K562 (cell line): Measurements from ENCODE around the gene COL4A6. TPM values are rescaled to one million over a fixed set of nuclear protein-coding genes. Genes with fewer than 3 reads are reported as not detected.

Source experiments
- ATAC-seq: fragments of 200-7000 bp; cut with Tn5 transposase; 3 replicates; pipeline ENCODE4 v1.9.1; 2020; ENCODE audit warnings: moderate library complexity
- BruUV-seq: library from RNA; stranded (reverse); fragments of 400-500 nt; replicated peaks from 2 replicates; lab custom pipeline; 2021; lab: Mats Ljungman, UMichigan
- CTCF ChIA-PET: fragments of 300-600 bp; formaldehyde crosslinking; extraction: SDS; loops from one replicate; lab custom pipeline; 2021; ENCODE audit warnings: low intra/inter-chr PET ratio; lab: Yijun Ruan, JAX
- POLR2A ChIA-PET: fragments of 300-600, 350-650 bp; sonication (Branson Sonifier 250); formaldehyde crosslinking; extraction: SDS; loops from one replicate; lab custom pipeline; 2021; ENCODE audit warnings: antibody characterized with exemption, inconsistent platforms; lab: Yijun Ruan, JAX
- DNase-seq, 4 experiments: peaks; one replicate each; pipeline versions ENCODE4 v3.0.0 to v3.0.0-alpha.2; 2011 to 2018; ENCODE audit warnings: low spot score in 3 of 4, mixed read lengths in 3 of 4; ENCODE audit errors: extremely low read depth in 1 of 4
- FAIRE-seq: peaks from 2 replicates; lab custom pipeline; 2011; peaks lifted over from hg19 to GRCh38; lab: Jason Lieb, UNC
- H2AFZ ChIP-seq: 2 replicates; pipeline ENCODE4 v1.6.0; 2011; ENCODE audit warnings: low read depth, low read length, control low read depth, inconsistent platforms
- H3K27ac ChIP-seq: fragments of 200-600 bp; 3 replicates; pipeline ENCODE4 v1.8.0; 2011; ENCODE audit warnings: low read depth, mild to moderate bottlenecking, control low read depth, inconsistent platforms, low read length, moderate library complexity, mixed read lengths; ENCODE audit errors: extremely low read depth
- H3K27me3 ChIP-seq, 2 experiments: fragments of 300-600 bp in 1 of 2; 2 replicates in 1 of 2; 3 replicates in 1 of 2; pipeline versions ENCODE4 v1.6.0 to v1.8.0; 2011; ENCODE audit warnings: inconsistent platforms in 2 of 2, low read length in 2 of 2, mild to moderate bottlenecking in 1 of 2, mixed read lengths in 1 of 2, moderate library complexity in 1 of 2; ENCODE audit not compliant: control insufficient read depth in 2 of 2, insufficient read depth in 2 of 2
- H3K36me3 ChIP-seq: fragments of 300-600 bp; 3 replicates; pipeline ENCODE4 v1.8.0; 2011; ENCODE audit warnings: mild to moderate bottlenecking, low read length, inconsistent platforms; ENCODE audit not compliant: control insufficient read depth, insufficient read depth
- H3K4me1 ChIP-seq, 2 experiments: fragments of 200-600 bp in 1 of 2; replicated peaks in 1 of 2; 2 replicates in 1 of 2; 3 replicates in 1 of 2; pipeline versions ENCODE4 v1.5.1 to v1.8.0; 2011; ENCODE audit warnings: inconsistent platforms in 2 of 2, low read length in 2 of 2, mild to moderate bottlenecking in 1 of 2, mixed read lengths in 1 of 2, moderate library complexity in 1 of 2; ENCODE audit not compliant: control insufficient read depth in 2 of 2, insufficient read depth in 2 of 2
- H3K4me2 ChIP-seq: 2 replicates; pipeline ENCODE4 v1.6.1; 2011; ENCODE audit warnings: low read length, control low read depth, inconsistent platforms, mixed read lengths; ENCODE audit not compliant: insufficient read depth
- H3K4me3 ChIP-seq: fragments of 200-600 bp; sonication (generic), shearing (Covaris generic); 2 replicates; pipeline ENCODE4 v1.5.1; 2016; ENCODE audit warnings: control low read depth, inconsistent platforms
- H3K79me2 ChIP-seq: fragments of 200-600 bp; 3 replicates; pipeline ENCODE4 v1.8.0; 2011; ENCODE audit warnings: low read length, inconsistent platforms; ENCODE audit not compliant: control insufficient read depth, insufficient read depth
- H3K9ac ChIP-seq, 2 experiments: 2 replicates each; pipeline versions ENCODE4 v1.6.0 to v1.6.1; 2011; ENCODE audit warnings: low read depth in 2 of 2, low read length in 2 of 2, control low read depth in 1 of 2, inconsistent platforms in 1 of 2, mild to moderate bottlenecking in 1 of 2, mixed read lengths in 1 of 2; ENCODE audit not compliant: insufficient read depth in 1 of 2
- H3K9me1 ChIP-seq: one replicate; pipeline ENCODE4 v1.6.0; 2011; ENCODE audit warnings: inconsistent platforms, mild to moderate bottlenecking, low read length, moderate library complexity; ENCODE audit not compliant: control insufficient read depth, insufficient read depth
- H3K9me3 ChIP-seq: replicated peaks from 2 replicates; pipeline ENCODE4 v1.5.1; 2011; ENCODE audit warnings: low read depth, low read length, inconsistent platforms; ENCODE audit not compliant: control insufficient read depth, insufficient read depth
- H4K20me1 ChIP-seq: replicated peaks from 2 replicates; pipeline ENCODE4 v1.6.1; 2011; ENCODE audit warnings: low read length, inconsistent platforms, mixed read lengths; ENCODE audit not compliant: control insufficient read depth, insufficient read depth
- CC2D1A ChIP-seq: fragments of 450-650 bp; IDR thresholded peaks from 2 replicates; pipeline ENCODE4 v1.6.1; 2017; ENCODE audit warnings: mild to moderate bottlenecking
- CTCF ChIP-seq, 3 experiments: IDR thresholded peaks in 2 of 3; conservative IDR thresholded peaks in 1 of 3; 2 replicates each; pipeline ENCODE4 v1.5.1; 2011 to 2012; ENCODE audit warnings: low read length in 3 of 3, mild to moderate bottlenecking in 3 of 3, control low read depth in 2 of 3, improper control_type of control experiment in 1 of 3, inconsistent platforms in 1 of 3, low read depth in 1 of 3, mixed read lengths in 1 of 3, moderate library complexity in 1 of 3; ENCODE audit not compliant: insufficient read depth in 2 of 3
- HCFC1 ChIP-seq: IDR thresholded peaks from 2 replicates; pipeline ENCODE4 v1.6.1; 2012; ENCODE audit warnings: low read depth, low read length, improper control_type of control experiment
- HNRNPUL1 ChIP-seq: fragments of 200-400 bp; formaldehyde crosslinking; IDR thresholded peaks from 2 replicates; pipeline ENCODE4 v1.6.1; 2017; ENCODE audit warnings: low read length
- MCM3 ChIP-seq: fragments of 450-650 bp; IDR thresholded peaks from 2 replicates; pipeline ENCODE4 v1.6.1; 2016
- NR2C1 ChIP-seq, 2 experiments: fragments of 450-650 bp; IDR thresholded peaks; 2 replicates each; pipeline ENCODE4 v1.6.1; 2017; ENCODE audit warnings: mild to moderate bottlenecking in 2 of 2, antibody characterized with exemption in 1 of 2, inconsistent platforms in 1 of 2, missing compliant biosample characterization in 1 of 2, missing genetic modification characterization in 1 of 2
- TCF7 ChIP-seq: sonication (generic); IDR thresholded peaks from 2 replicates; pipeline ENCODE4 v1.6.1; 2016; ENCODE audit warnings: antibody characterized with exemption, borderline replicate concordance
- ZFPM2 ChIP-seq: fragments of 250-450 bp; sonication (Bioruptor Pico); IDR thresholded peaks from 2 replicates; pipeline ENCODE4 v1.5.1; 2022; ENCODE audit warnings: mild to moderate bottlenecking
- WGBS: fragments of 100-300 bp; shearing (Covaris generic); methylation state at CpG from one replicate; pipeline ENCODE4 v1.1.6; 2016; ENCODE audit warnings: low coverage, mixed read lengths; ENCODE audit not compliant: insufficient coverage; ENCODE audit errors: missing lambda C conversion rate; 5-methylcytosine and 5-hydroxymethylcytosine counted together
- in situ Hi-C: fragments of 300-500 bp; cut with MboI; formaldehyde crosslinking; loops from 4 replicates; pipeline ENCODE4 v1.15.0; 2018; ENCODE audit warnings: inconsistent platforms, mixed read lengths
- intact Hi-C: fragments of 100-400 bp; cut with micrococcal nuclease; formaldehyde crosslinking; loops from 2 replicates; pipeline ENCODE4 v1.14.2; 2022
- polyA plus RNA-seq, 8 experiments: library from polyadenylated mRNA; depleted of rRNA in 4 of 8; stranded (reverse) in 5 of 8; unstranded in 3 of 8; fragments of >200 nt; fragmentation: Nextera tagmentation in 2 of 8; fragmentation: Illumina TruSeq in 1 of 8; extraction: Ambion mirVana in 2 of 8; extraction: Trizol in 1 of 8; gene quantifications; 2 replicates each; pipeline versions ENCODE4 v1.2.1 to v1.2.3, GENCODE V29; 2011 to 2014; ENCODE audit warnings: inconsistent platforms in 1 of 8, missing spikeins in 1 of 8
- total RNA-seq, 7 experiments: library from RNA; depleted of rRNA in 6 of 7; stranded (reverse); fragments of >200 nt in 6 of 7; fragmentation: Illumina TruSeq in 2 of 7; extraction: Trizol in 2 of 7; gene quantifications; 2 replicates each; pipeline versions ENCODE4 v1.2.1 to v1.2.3, GENCODE V29; 2011 to 2021; ENCODE audit warnings: low replicate concordance in 1 of 7
- TF ChIP-seq, protein P1 (sequence below): fragments of 450-650 bp; formaldehyde crosslinking; IDR thresholded peaks from 2 replicates; pipeline ENCODE4 v1.4.0; 2022; ENCODE audit warnings: mild to moderate bottlenecking, moderate library complexity

The COL4A6 gene
- total and polyA plus RNA-seq, 9 of the 15 experiments (the other 6 are each of a cell fraction or from before 2014, with no cell fraction given) = 0.02 to 0.05 TPM; not detected in 7

GRCh38 chrX:108245462-108245861 lies 192.8 kb downstream of the COL4A6 start:
- WGBS = 3% methylated on average over 5 of the region's 6 CpGs
- no peaks in the 10 kb centered on the region for H3K9me1 ChIP-seq
- no peak overlapping the region for H3K4me3 ChIP-seq
- intact Hi-C loops = no loop called here
- BruUV-seq = no TSS peak
- H3K9me3 ChIP-seq = no peaks in the 10 kb centered on the region
- DNase-seq (no peak), ATAC-seq (no peak), FAIRE-seq (no peak)
- H3K36me3 ChIP-seq = no peaks in the 10 kb centered on the region
- H3K4me2 ChIP-seq = no peak overlapping the region
- TF ChIP-seq TCF7 (no peak), CTCF (IDR thresholded peaks at IDR 0.05 in 2 of 3, conservative IDR thresholded peaks at IDR 0.05 in 1 of 3; ENCODE audit: insufficient read depth in 2 of 3, low read depth in 1 of 3, low read length in 3 of 3) (peak in 1 of 3 experiments; percentile 27; a peak in 1 of 6 replicates), HCFC1 (no peak)
- in situ Hi-C loops = no loop called here
- H3K27ac ChIP-seq = no peak overlapping the region
- no peak overlapping the region for H2AFZ ChIP-seq
- ChIA-PET CTCF (no interaction called here), POLR2A (no interaction called here)
- H3K27me3 ChIP-seq = no peaks in the 10 kb centered on the region
- H4K20me1 ChIP-seq = no peaks in the 10 kb centered on the region
- no peaks in the 10 kb centered on the region for H3K4me1 ChIP-seq
- no peak overlapping the region for H3K9ac ChIP-seq
- H3K79me2 ChIP-seq = no peaks in the 10 kb centered on the region

DNA sequence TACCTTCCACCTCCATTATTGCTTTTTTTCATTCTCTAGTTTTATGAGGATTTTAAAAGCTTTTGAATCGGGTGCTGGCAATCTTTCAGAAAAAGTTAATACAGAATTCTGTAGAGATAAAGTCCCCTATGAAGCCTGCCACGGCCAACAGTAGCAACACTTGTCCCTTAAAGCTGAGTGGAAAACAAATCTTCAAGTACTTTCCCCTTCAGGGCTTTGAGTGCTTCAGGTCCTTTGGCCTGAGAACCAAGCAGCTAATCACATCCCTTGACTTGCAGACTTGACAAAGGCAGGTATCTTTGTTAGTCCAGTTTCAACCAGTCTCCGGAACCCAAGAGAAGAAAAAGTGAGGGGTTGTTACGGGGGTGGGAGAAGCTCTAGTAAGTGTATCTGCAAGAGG lies 202.2 kb downstream of the COL4A6 start:
- ATAC-seq (no peak), DNase-seq (no peak), FAIRE-seq (no peak)
- Histone ChIP-seq H3K4me2 (no peak overlapping the region), H4K20me1 (no peaks in the 10 kb centered on the region), H3K4me3 (no peak overlapping the region), H3K27ac (no peak overlapping the region), H3K79me2 (no peaks in the 10 kb centered on the region), H3K36me3 (no peaks in the 10 kb centered on the region), H2AFZ (no peak overlapping the region), H3K9ac (no peak overlapping the region), H3K27me3 (no peaks in the 10 kb centered on the region), H3K9me1 (no peaks in the 10 kb centered on the region), H3K4me1 (no peaks in the 10 kb centered on the region), H3K9me3 (no peaks in the 10 kb centered on the region)
- 2% methylated on average over 4 of the region's 4 CpGs for WGBS
- no peak for TF ChIP-seq MCM3
- TF ChIP-seq HNRNPUL1 = no peak
- no peak for TF ChIP-seq CC2D1A
- TF ChIP-seq NR2C1 (IDR thresholded peaks at IDR 0.05) = no peak
- no peak for TF ChIP-seq NR2C1 (tag; IDR thresholded peaks at IDR 0.05)
- TF ChIP-seq, protein P1, sequence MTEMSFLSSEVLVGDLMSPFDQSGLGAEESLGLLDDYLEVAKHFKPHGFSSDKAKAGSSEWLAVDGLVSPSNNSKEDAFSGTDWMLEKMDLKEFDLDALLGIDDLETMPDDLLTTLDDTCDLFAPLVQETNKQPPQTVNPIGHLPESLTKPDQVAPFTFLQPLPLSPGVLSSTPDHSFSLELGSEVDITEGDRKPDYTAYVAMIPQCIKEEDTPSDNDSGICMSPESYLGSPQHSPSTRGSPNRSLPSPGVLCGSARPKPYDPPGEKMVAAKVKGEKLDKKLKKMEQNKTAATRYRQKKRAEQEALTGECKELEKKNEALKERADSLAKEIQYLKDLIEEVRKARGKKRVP (CRISPR knock-in tag) = no peak
- TF ChIP-seq ZFPM2 = no peak
- ChIA-PET CTCF (no interaction called here), POLR2A (no interaction called here)
- intact Hi-C loops (no loop called here), in situ Hi-C loops (no loop called here)
- BruUV-seq = no TSS peak
